Measurements from ENCODE around the gene TMEM255A.

Gene TMEM255A

DNA sequence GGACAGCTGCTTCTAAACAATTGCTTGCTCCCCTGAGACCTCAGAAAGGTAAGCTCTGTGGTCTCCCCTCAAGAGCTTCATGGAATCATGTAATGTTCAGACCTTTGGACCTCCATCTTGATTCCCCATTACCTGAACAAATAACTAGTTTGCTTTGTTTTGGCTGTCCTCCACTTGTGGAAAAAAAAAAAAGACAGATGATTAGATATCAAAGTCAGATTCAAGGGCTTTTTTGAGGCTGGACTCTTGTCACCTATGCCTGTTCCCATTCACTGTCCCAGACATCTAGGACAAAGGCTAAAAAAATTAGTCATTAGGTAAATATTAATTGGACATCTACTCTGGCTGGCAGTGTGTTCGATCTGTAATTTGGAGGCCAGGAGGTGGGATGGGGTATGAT is 13.3 kb downstream of the TMEM255A start:
- no peak for ATAC-seq
- TF ChIP-seq TCF4 (CRISPR knock-in tag; IDR thresholded peaks at IDR 0.05; ENCODE audit: borderline replicate concordance) (no peak), ZFP30 (CRISPR knock-in tag; IDR thresholded peaks at IDR 0.05) (no peak), RARB (CRISPR knock-in tag; IDR thresholded peaks at IDR 0.05) (no peak), ZNF565 (CRISPR knock-in tag; conservative IDR thresholded peaks at IDR 0.05; ENCODE audit: low read depth) (no peak), CSDC2 (CRISPR knock-in tag; IDR thresholded peaks at IDR 0.05) (no peak)

DNA sequence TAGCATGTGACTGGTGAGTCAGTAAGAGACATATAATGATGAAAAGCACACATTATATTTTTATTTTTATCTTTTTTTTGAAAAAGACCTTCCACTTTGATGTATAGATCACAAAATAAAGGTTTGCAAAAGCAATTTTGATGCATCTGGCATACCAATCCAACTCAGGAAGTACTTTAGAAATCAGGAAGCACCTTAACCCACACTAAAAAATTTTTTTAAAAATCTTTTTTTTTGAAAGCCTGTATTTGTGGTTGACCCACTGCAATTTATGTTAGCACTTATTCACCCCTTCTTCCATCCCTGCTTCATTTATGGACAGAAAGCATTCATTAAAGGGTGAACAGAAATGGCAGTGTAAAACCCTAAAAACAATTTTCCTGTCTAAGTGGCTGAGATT is 16.6 kb downstream of the TMEM255A start:
- TF ChIP-seq ISL1 (CRISPR knock-in tag; IDR thresholded peaks at IDR 0.05) (no peak), OSR1 (CRISPR knock-in tag; IDR thresholded peaks at IDR 0.05) (no peak), TOX (CRISPR knock-in tag; IDR thresholded peaks at IDR 0.05; ENCODE audit: borderline replicate concordance) (no peak), CSDC2 (CRISPR knock-in tag; IDR thresholded peaks at IDR 0.05) (no peak), ZNF8 (CRISPR knock-in tag; IDR thresholded peaks at IDR 0.05) (no peak), GLIS3 (CRISPR knock-in tag; IDR thresholded peaks at IDR 0.05) (no peak), ZFP30 (CRISPR knock-in tag; IDR thresholded peaks at IDR 0.05) (no peak), RARB (CRISPR knock-in tag; IDR thresholded peaks at IDR 0.05) (no peak), ZFP3 (CRISPR knock-in tag; IDR thresholded peaks at IDR 0.05) (no peak), POU6F1 (CRISPR knock-in tag; IDR thresholded peaks at IDR 0.05; ENCODE audit: borderline replicate concordance, low read depth) (no peak), ARNTL (CRISPR knock-in tag; IDR thresholded peaks at IDR 0.05; ENCODE audit: borderline replicate concordance, low read depth) (no peak), TCF4 (CRISPR knock-in tag; IDR thresholded peaks at IDR 0.05; ENCODE audit: borderline replicate concordance) (no peak), PATZ1 (CRISPR knock-in tag; IDR thresholded peaks at IDR 0.05; ENCODE audit: borderline replicate concordance) (no peak), ZNF70 (CRISPR knock-in tag; IDR thresholded peaks at IDR 0.05) (no peak), BACH2 (CRISPR knock-in tag; IDR thresholded peaks at IDR 0.05; ENCODE audit: borderline replicate concordance) (no peak), SNAI2 (CRISPR knock-in tag; IDR thresholded peaks at IDR 0.05) (no peak)
- TF ChIP-seq, protein P1, sequence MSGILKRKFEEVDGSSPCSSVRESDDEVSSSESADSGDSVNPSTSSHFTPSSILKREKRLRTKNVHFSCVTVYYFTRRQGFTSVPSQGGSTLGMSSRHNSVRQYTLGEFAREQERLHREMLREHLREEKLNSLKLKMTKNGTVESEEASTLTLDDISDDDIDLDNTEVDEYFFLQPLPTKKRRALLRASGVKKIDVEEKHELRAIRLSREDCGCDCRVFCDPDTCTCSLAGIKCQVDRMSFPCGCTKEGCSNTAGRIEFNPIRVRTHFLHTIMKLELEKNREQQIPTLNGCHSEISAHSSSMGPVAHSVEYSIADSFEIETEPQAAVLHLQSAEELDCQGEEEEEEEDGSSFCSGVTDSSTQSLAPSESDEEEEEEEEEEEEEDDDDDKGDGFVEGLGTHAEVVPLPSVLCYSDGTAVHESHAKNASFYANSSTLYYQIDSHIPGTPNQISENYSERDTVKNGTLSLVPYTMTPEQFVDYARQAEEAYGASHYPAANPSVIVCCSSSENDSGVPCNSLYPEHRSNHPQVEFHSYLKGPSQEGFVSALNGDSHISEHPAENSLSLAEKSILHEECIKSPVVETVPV (CRISPR knock-in tag; IDR thresholded peaks at IDR 0.05): no peak
- no peak for ATAC-seq

DNA sequence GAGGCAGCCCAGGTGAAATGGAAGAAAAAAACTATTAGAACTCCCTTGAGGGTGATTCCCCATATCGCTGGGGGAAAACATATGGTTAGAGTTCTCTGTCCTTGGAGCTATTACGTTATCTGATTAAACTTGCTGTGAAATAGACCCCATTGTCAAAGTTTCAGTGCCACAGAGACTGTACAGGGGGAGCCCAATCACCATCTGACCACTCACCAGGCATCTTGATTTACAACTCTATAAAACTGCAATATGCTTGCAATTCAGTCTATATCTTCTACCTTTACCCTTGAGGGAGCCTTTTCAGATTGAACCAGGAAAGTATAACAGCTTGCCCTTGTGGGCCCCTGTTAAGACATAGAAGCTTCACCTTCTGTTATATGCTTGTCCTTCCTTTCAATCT is 18.2 kb downstream of the TMEM255A start:
- ATAC-seq: no peak
- TF ChIP-seq PATZ1 (CRISPR knock-in tag; IDR thresholded peaks at IDR 0.05; ENCODE audit: borderline replicate concordance) (no peak), TCF4 (CRISPR knock-in tag; IDR thresholded peaks at IDR 0.05; ENCODE audit: borderline replicate concordance) (no peak), ZNF565 (CRISPR knock-in tag; conservative IDR thresholded peaks at IDR 0.05; ENCODE audit: low read depth) (no peak), ISL1 (CRISPR knock-in tag; IDR thresholded peaks at IDR 0.05) (no peak), SNAI2 (CRISPR knock-in tag; IDR thresholded peaks at IDR 0.05) (no peak), TOX (CRISPR knock-in tag; IDR thresholded peaks at IDR 0.05; ENCODE audit: borderline replicate concordance) (no peak), POU6F1 (CRISPR knock-in tag; IDR thresholded peaks at IDR 0.05; ENCODE audit: borderline replicate concordance, low read depth) (no peak), ZFP30 (CRISPR knock-in tag; IDR thresholded peaks at IDR 0.05) (no peak), ZC3H10 (CRISPR knock-in tag; IDR thresholded peaks at IDR 0.05) (no peak), GLIS3 (CRISPR knock-in tag; IDR thresholded peaks at IDR 0.05) (no peak), CSDC2 (CRISPR knock-in tag; IDR thresholded peaks at IDR 0.05) (no peak), ARNTL (CRISPR knock-in tag; IDR thresholded peaks at IDR 0.05; ENCODE audit: borderline replicate concordance, low read depth) (no peak), ZNF8 (CRISPR knock-in tag; IDR thresholded peaks at IDR 0.05) (no peak), ZNF70 (CRISPR knock-in tag; IDR thresholded peaks at IDR 0.05) (no peak), RARB (CRISPR knock-in tag; IDR thresholded peaks at IDR 0.05) (no peak), ESRRG (CRISPR knock-in tag; IDR thresholded peaks at IDR 0.05) (no peak)
- TF ChIP-seq, protein P2, sequence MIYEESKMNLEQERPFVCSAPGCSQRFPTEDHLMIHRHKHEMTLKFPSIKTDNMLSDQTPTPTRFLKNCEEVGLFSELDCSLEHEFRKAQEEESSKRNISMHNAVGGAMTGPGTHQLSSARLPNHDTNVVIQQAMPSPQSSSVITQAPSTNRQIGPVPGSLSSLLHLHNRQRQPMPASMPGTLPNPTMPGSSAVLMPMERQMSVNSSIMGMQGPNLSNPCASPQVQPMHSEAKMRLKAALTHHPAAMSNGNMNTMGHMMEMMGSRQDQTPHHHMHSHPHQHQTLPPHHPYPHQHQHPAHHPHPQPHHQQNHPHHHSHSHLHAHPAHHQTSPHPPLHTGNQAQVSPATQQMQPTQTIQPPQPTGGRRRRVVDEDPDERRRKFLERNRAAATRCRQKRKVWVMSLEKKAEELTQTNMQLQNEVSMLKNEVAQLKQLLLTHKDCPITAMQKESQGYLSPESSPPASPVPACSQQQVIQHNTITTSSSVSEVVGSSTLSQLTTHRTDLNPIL (CRISPR knock-in tag; IDR thresholded peaks at IDR 0.05; ENCODE audit: low read depth): no peak

Data from SK-N-SH treated with all-trans-retinoic acid at 6 μM for 48 hours (cell line).